Activated CD8-positive, alpha-beta memory T cell treated with anti-CD3 and anti-CD28 coated beads for 4 hours (primary cell): Measurements from ENCODE around the gene RAB30.
"Not testable (repeated sequence)": the region's sequence is repeated elsewhere in the genome, so short reads cannot be mapped to it uniquely, and the experiment has no call there.

Experiments used
- DNase-seq, 2 donors: peaks; one replicate each; pipeline ENCODE4 v3.0.0-alpha.2; 2020; ENCODE audit warnings: low read depth in 2 of 2

The RAB30 gene

GRCh38 chr11:82944198-82944597 lies 127.5 kb downstream of the RAB30 start:
- no peak for DNase-seq

- DNase-seq, result not testable (repeated sequence)
Measured at GRCh38 chr11:82943430-82943829, 128.3 kb downstream of the RAB30 start.

- DNase-seq, result no peak
Measured at GRCh38 chr11:82942376-82942775, 129.3 kb downstream of the RAB30 start.

GRCh38 chr11:82939456-82939855 lies 132.2 kb downstream of the RAB30 start:
- no peak for DNase-seq

- no peak for DNase-seq
Measured at GRCh38 chr11:82937554-82937953, 134.1 kb downstream of the RAB30 start.

- no peak for DNase-seq
Measured at GRCh38 chr11:82936261-82936660, 135.4 kb downstream of the RAB30 start.

- no peak for DNase-seq
Measured at GRCh38 chr11:82932564-82932963, 139.1 kb downstream of the RAB30 start.

- no peak for DNase-seq
Measured at GRCh38 chr11:82930734-82931133, 141.0 kb downstream of the RAB30 start.

GRCh38 chr11:82930229-82930628 lies 141.5 kb downstream of the RAB30 start:
- DNase-seq, result no peak

GRCh38 chr11:82929121-82929520 lies 142.6 kb downstream of the RAB30 start:
- DNase-seq, result no peak

GRCh38 chr11:82927264-82927880 lies 144.3 kb downstream of the RAB30 start:
- peak in 1 of 2 donors; percentile 8 for DNase-seq

GRCh38 chr11:82924522-82925224 lies 147.0 kb downstream of the RAB30 start:
- DNase-seq, result no peak
